ENCODE data around the gene SLK. TPM values are rescaled to one million over a fixed set of nuclear protein-coding genes. Genes with fewer than 3 reads are reported as not detected.

Gene SLK
- total and polyA plus RNA-seq, 10 of the 15 experiments (the other 5 are each of a cell fraction or from before 2014, with no cell fraction given): 2.5 to 24.2 (median 11.1) TPM

DNA sequence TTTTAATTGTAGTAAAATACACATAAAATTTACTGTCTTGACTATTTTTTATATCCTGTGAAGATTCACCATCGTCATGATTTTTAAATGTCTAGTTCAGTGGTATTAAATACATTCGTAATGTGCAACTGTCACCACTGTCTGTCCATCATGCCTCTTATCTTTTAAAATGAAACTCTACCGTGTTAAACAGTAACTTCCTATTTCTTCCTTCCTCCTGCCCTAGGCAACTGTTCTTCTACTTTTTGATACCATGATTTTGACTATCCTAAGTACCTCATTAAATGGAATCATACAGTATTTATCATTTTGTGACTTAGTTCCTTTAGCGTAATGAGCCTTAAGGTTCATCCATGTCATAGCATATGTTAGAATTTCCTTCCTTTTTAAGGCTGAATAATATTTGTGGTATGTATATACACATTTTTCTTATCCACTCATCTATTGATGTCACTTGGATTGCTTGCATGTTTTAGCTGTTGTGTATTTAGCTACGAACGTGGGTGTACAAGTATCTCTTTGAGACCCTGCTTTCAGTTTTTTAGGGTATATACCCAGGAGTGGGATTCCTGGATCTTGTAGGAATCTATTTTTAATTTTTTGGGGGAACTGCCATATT is 13.5 kb downstream of the SLK start:
- H3K79me2 ChIP-seq (ENCODE audit: control insufficient read depth, insufficient read depth, low read length): peaks cover 56% of the 10 kb centered on the region
- peak; percentile 17; the same call in 1 of the 3 replicates for ATAC-seq

GRCh38 chr10:103982639-103983038 is 15.7 kb downstream of the SLK start:
- ATAC-seq: peak; percentile 52
- TF ChIP-seq HDGF (IDR thresholded peaks at IDR 0.05): no peak
- no peak for TF ChIP-seq CBX3 (IDR thresholded peaks at IDR 0.05; ENCODE audit: borderline replicate concordance, low read depth)
- TF ChIP-seq RAD21 (IDR thresholded peaks at IDR 0.05; ENCODE audit: insufficient read depth, low read depth, low read length): peak; percentile 38; the same call in 1 of the 2 replicates
- TF ChIP-seq NR2C1 (IDR thresholded peaks at IDR 0.05): no peak
- TF ChIP-seq, protein P1, sequence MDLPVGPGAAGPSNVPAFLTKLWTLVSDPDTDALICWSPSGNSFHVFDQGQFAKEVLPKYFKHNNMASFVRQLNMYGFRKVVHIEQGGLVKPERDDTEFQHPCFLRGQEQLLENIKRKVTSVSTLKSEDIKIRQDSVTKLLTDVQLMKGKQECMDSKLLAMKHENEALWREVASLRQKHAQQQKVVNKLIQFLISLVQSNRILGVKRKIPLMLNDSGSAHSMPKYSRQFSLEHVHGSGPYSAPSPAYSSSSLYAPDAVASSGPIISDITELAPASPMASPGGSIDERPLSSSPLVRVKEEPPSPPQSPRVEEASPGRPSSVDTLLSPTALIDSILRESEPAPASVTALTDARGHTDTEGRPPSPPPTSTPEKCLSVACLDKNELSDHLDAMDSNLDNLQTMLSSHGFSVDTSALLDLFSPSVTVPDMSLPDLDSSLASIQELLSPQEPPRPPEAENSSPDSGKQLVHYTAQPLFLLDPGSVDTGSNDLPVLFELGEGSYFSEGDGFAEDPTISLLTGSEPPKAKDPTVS (IDR thresholded peaks at IDR 0.05; ENCODE audit: low read depth, low read length): no peak
- TF ChIP-seq PRDM15 (CRISPR knock-in tag; IDR thresholded peaks at IDR 0.05): no peak

More for the DNA sequence above, 13.5 kb downstream of the SLK start:
- in situ Hi-C loops (cut with MboI): no loop called here
- Histone ChIP-seq H3K9ac (ENCODE audit: control insufficient read depth, insufficient read depth, low read length) (no peak overlapping the region), H3K4me1 (ENCODE audit: control insufficient read depth, insufficient read depth, low read length) (peaks cover 7% of the 10 kb centered on the region; the same call in 1 of the 2 replicates), H3K27ac (ENCODE audit: control insufficient read depth, insufficient read depth) (no peak overlapping the region), H2AFZ (ENCODE audit: control insufficient read depth, low read depth, low read length) (no peak overlapping the region), H3K9me3 (replicated peaks; ENCODE audit: control insufficient read depth, insufficient read depth, low read length) (no peaks in the 10 kb centered on the region), H3K36me3 (ENCODE audit: control insufficient read depth in 2 of 2, insufficient read depth in 2 of 2, low read length in 1 of 2) (no peaks in the 10 kb centered on the region), H4K20me1 (ENCODE audit: control insufficient read depth, insufficient read depth) (no peaks in the 10 kb centered on the region), H3K4me2 (ENCODE audit: control insufficient read depth, insufficient read depth) (no peak overlapping the region), H3K27me3 (replicated peaks in 1 of 2; ENCODE audit: control insufficient read depth in 2 of 2, insufficient read depth in 2 of 2, low read length in 1 of 2) (no peaks in the 10 kb centered on the region), H3K4me3 (no peak overlapping the region)
- no TSS peak for BruUV-seq (replicated peaks)
- no peak for DNase-seq (ENCODE audit: low read depth, low spot score)
- ChIA-PET SMC1A (ENCODE audit: uncharacterized antibody, unreplicated experiment) (interaction anchor here (1.1 to 1.3 kb wide), 4 partner anchors 10 to 142 kb away, joined by 3 to 4 read pairs (median 4); partner anchors contain the start of gene SFR1), CTCF (interaction anchor here (2.0 to 4.2 kb wide), 2 partner anchors 35 to 142 kb away, joined by 4 to 46 read pairs; partner anchors contain the start of gene SFR1), RAD21 (ENCODE audit: unreplicated experiment) (interaction anchor here (1.0 to 4.2 kb wide), 2 partner anchors 11 to 142 kb away, joined by 3 to 38 read pairs; partner anchors contain the start of gene SFR1), POLR2A (no interaction called here)
- WGBS (ENCODE audit: insufficient coverage, insufficient replicate concordance, low lambda C conversion rate, missing lambda C conversion rate): 70% methylated on average over 6 of the region's 6 CpGs
- no peak for FAIRE-seq
- intact Hi-C loops (cut with micrococcal nuclease; ENCODE audit: unreplicated experiment): loop anchor here (5.0 kb wide), 1 partner anchor 142 kb away; the partner anchor contains the start of gene SFR1
- no peak for TF ChIP-seq YBX1 (IDR thresholded peaks at IDR 0.05)
- TF ChIP-seq, protein P2, sequence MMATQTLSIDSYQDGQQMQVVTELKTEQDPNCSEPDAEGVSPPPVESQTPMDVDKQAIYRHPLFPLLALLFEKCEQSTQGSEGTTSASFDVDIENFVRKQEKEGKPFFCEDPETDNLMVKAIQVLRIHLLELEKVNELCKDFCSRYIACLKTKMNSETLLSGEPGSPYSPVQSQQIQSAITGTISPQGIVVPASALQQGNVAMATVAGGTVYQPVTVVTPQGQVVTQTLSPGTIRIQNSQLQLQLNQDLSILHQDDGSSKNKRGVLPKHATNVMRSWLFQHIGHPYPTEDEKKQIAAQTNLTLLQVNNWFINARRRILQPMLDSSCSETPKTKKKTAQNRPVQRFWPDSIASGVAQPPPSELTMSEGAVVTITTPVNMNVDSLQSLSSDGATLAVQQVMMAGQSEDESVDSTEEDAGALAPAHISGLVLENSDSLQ (IDR thresholded peaks at IDR 0.05): peak; percentile 20; the same call in 1 of the 2 replicates

More at GRCh38 chr10:103982639-103983038, 15.7 kb downstream of the SLK start:
- FAIRE-seq (no peak), DNase-seq (ENCODE audit: low read depth, low spot score) (no peak)
- in situ Hi-C loops (cut with MboI) (no loop called here), intact Hi-C loops (cut with micrococcal nuclease; ENCODE audit: unreplicated experiment) (loop anchor here (5.0 kb wide), 1 partner anchor 140 kb away; the partner anchor contains the start of gene SFR1)
- H4K20me1 ChIP-seq (ENCODE audit: control insufficient read depth, insufficient read depth): no peaks in the 10 kb centered on the region
- no peak overlapping the region for H2AFZ ChIP-seq (ENCODE audit: control insufficient read depth, low read depth, low read length)
- no peak overlapping the region for H3K9ac ChIP-seq (ENCODE audit: control insufficient read depth, insufficient read depth, low read length)
- H3K4me2 ChIP-seq (ENCODE audit: control insufficient read depth, insufficient read depth): no peak overlapping the region
- H3K27me3 ChIP-seq (replicated peaks in 1 of 2; ENCODE audit: control insufficient read depth in 2 of 2, insufficient read depth in 2 of 2, low read length in 1 of 2): no peaks in the 10 kb centered on the region
- H3K36me3 ChIP-seq (ENCODE audit: control insufficient read depth in 2 of 2, insufficient read depth in 2 of 2, low read length in 1 of 2): no peaks in the 10 kb centered on the region
- BruUV-seq (replicated peaks): no TSS peak
- H3K79me2 ChIP-seq (ENCODE audit: control insufficient read depth, insufficient read depth, low read length): peaks cover 50% of the 10 kb centered on the region
- no peak overlapping the region for H3K4me3 ChIP-seq
- ChIA-PET CTCF (interaction anchor here (0.8 to 4.2 kb wide), 19 partner anchors 8 to 292 kb away, joined by 3 to 46 read pairs (median 4); partner anchors contain the start of gene SFR1), RAD21 (ENCODE audit: unreplicated experiment) (interaction anchor here (0.6 to 4.2 kb wide), 6 partner anchors 9 to 267 kb away, joined by 3 to 38 read pairs (median 4); partner anchors contain the start of gene SFR1), POLR2A (interaction anchor here (1.0 to 1.5 kb wide), 4 partner anchors 13 to 139 kb away, joined by 3 to 7 read pairs (median 6); partner anchors contain the start of genes SFR1 and SLK), SMC1A (ENCODE audit: uncharacterized antibody, unreplicated experiment) (interaction anchor here (0.6 to 2.2 kb wide), 13 partner anchors 9 to 273 kb away, joined by 3 to 22 read pairs (median 3); partner anchors contain the start of genes GSTO1 and SFR1)
- 79% methylated on average over 4 of the region's 4 CpGs for WGBS (ENCODE audit: insufficient coverage, insufficient replicate concordance, low lambda C conversion rate, missing lambda C conversion rate)
- H3K27ac ChIP-seq (ENCODE audit: control insufficient read depth, insufficient read depth): no peak overlapping the region
- H3K4me1 ChIP-seq (ENCODE audit: control insufficient read depth, insufficient read depth, low read length): peaks cover 7% of the 10 kb centered on the region; the same call in 1 of the 2 replicates
- H3K9me3 ChIP-seq (replicated peaks; ENCODE audit: control insufficient read depth, insufficient read depth, low read length): no peaks in the 10 kb centered on the region

Data from GM12878 (cell line).